ENCODE results near the gene PRDX5.

- no peak for TF ChIP-seq ZC3H10 (CRISPR knock-in tag; IDR thresholded peaks at IDR 0.05)
- TF ChIP-seq PATZ1 (CRISPR knock-in tag; IDR thresholded peaks at IDR 0.05; ENCODE audit: borderline replicate concordance): no peak
- TF ChIP-seq TOX (CRISPR knock-in tag; IDR thresholded peaks at IDR 0.05; ENCODE audit: borderline replicate concordance): no peak
- no peak for TF ChIP-seq ZFP3 (CRISPR knock-in tag; IDR thresholded peaks at IDR 0.05)
- TF ChIP-seq ISL1 (CRISPR knock-in tag; IDR thresholded peaks at IDR 0.05): no peak
- no peak for TF ChIP-seq CSDC2 (CRISPR knock-in tag; IDR thresholded peaks at IDR 0.05)
- no peak for TF ChIP-seq ESRRG (CRISPR knock-in tag; IDR thresholded peaks at IDR 0.05)
- TF ChIP-seq ARNTL (CRISPR knock-in tag; IDR thresholded peaks at IDR 0.05; ENCODE audit: borderline replicate concordance, low read depth): no peak
- TF ChIP-seq CREB5 (CRISPR knock-in tag; IDR thresholded peaks at IDR 0.05; ENCODE audit: low read depth): no peak
- TF ChIP-seq TCF4 (CRISPR knock-in tag; IDR thresholded peaks at IDR 0.05; ENCODE audit: borderline replicate concordance): no peak
- no peak for TF ChIP-seq OSR1 (CRISPR knock-in tag; IDR thresholded peaks at IDR 0.05)
- TF ChIP-seq SNAI2 (CRISPR knock-in tag; IDR thresholded peaks at IDR 0.05): no peak
Observed at GRCh38 chr11:64281957-64282770, 35.8 kb upstream of the PRDX5 start.

Data from SK-N-SH treated with all-trans-retinoic acid at 6 μM for 48 hours (cell line).